Stomach (tissue), 9 donors: Measurements from ENCODE around the gene DBNDD1. TPM values are rescaled to one million over a fixed set of nuclear protein-coding genes. Genes with fewer than 3 reads are reported as not detected.

Experiments
- DNase-seq, 2 donors: peaks; one replicate each; pipeline versions ENCODE4 v3.0.0 to v3.0.0-alpha.2; 2013 to 2019
- H3K27ac ChIP-seq, 5 donors: fragments of 200-600 bp in 4 of 5; sonication (generic) in 4 of 5; one replicate each; pipeline ENCODE4 v1.5.1; 2013 to 2019; ENCODE audit warnings: mild to moderate bottlenecking in 1 of 5, moderate library complexity in 1 of 5
- H3K27me3 ChIP-seq, 3 donors: fragments of 200-600 bp; sonication (generic); one replicate each; pipeline ENCODE4 v1.5.1; 2017 to 2019; ENCODE audit warnings: mixed run types in 1 of 3
- H3K36me3 ChIP-seq, 4 donors: fragments of 200-600 bp; sonication (generic); 1 replicate in 3 of 4; 2 replicates in 1 of 4; pipeline ENCODE4 v1.5.1; 2016 to 2019
- H3K4me1 ChIP-seq, 4 donors: fragments of 200-600 bp; sonication (generic); one replicate each; pipeline ENCODE4 v1.5.1; 2016 to 2019
- H3K4me3 ChIP-seq, 4 donors: fragments of 200-600 bp; sonication (generic) in 3 of 4; one replicate each; pipeline ENCODE4 v1.5.1; 2016 to 2019; ENCODE audit warnings: mild to moderate bottlenecking in 1 of 4
- H3K9me3 ChIP-seq, 4 donors: fragments of 200-600 bp; sonication (generic); one replicate each; pipeline ENCODE4 v1.5.1; 2016 to 2019
- EP300 ChIP-seq: sonication (generic); formaldehyde crosslinking; IDR thresholded peaks from one replicate; pipeline ENCODE4 v1.6.1; 2017; ENCODE audit warnings: antibody characterized with exemption
- POLR2A ChIP-seq, 4 donors: fragments of 450-650 bp; IDR thresholded peaks; one replicate each; pipeline ENCODE4 v1.6.1; 2016; ENCODE audit warnings: antibody characterized with exemption in 4 of 4, control low read depth in 2 of 4, mild to moderate bottlenecking in 1 of 4, moderate library complexity in 1 of 4
- POLR2AphosphoS5 ChIP-seq, 3 donors: sonication (generic); formaldehyde crosslinking; IDR thresholded peaks; one replicate each; pipeline ENCODE4 v1.6.1; 2016; ENCODE audit warnings: antibody characterized with exemption in 3 of 3
- WGBS, 5 donors: extraction: QIAGEN DNeasy Blood & Tissue Kit in 3 of 5; methylation state at CpG; one replicate each; pipeline versions ENCODE4 v1.1.5 to v1.1.7; 2013 to 2018; 5-methylcytosine and 5-hydroxymethylcytosine counted together
- intact Hi-C: fragments of 100-400 bp; cut with DNase I; formaldehyde crosslinking; loops from one replicate; pipeline ENCODE4 v1.15.1; 2023; ENCODE audit warnings: low total_unique reads
- polyA plus RNA-seq, 3 donors: library from polyadenylated mRNA; stranded (reverse); fragments of 200-250 nt; gene quantifications; one replicate each; pipeline ENCODE4 v1.2.3, GENCODE V29; 2013
- total RNA-seq, 5 donors: library from RNA; depleted of rRNA; stranded (reverse); fragments of >200 nt; gene quantifications; one replicate each; pipeline versions ENCODE4 v1.1.0 to v1.2.3, GENCODE V29; 2014 to 2016
- TF ChIP-seq, protein P1 (sequence below), 7 experiments: fragments of 450-650 bp in 4 of 7; fragments of 200-600 bp in 3 of 7; sonication (generic) in 3 of 7; IDR thresholded peaks; one replicate each; pipeline ENCODE4 v1.5.1; 2016 to 2019; ENCODE audit warnings: antibody characterized with exemption in 7 of 7, control low read depth in 2 of 7, mild to moderate bottlenecking in 1 of 7
- donor health status: healthy with polysubstance abuse.
- donor health status: Bipolar disorder and iron deficiency.
- donor health status: healthy.

The DBNDD1 gene
- total and polyA plus RNA-seq, 8 donors, result 0.73 to 37.1 (median 7.3) TPM; not detected in 1

DNA sequence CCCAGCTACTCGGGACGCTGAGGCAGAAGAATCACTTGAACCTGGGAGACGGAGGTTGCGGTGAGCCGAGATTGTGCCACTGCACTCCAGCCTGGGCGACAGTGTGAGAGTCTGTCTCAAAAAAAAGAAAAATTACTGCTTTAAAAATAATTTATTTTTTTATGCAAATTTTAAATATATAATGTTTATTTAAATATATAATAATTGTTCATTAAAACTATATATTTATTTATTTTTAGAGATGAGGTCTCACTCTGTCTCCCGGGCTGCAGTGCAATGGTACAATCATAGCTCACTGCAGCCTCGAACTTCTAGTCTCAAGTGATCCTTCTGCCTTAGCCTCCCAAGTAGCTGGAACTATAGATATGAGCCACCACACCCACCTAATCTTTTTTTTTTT lies 15.2 kb upstream of the DBNDD1 start:
- Histone ChIP-seq H3K4me3 (no peak overlapping the region), H3K9me3 (no peaks in the 10 kb centered on the region), H3K36me3 (peaks cover 36 to 88% (median 83%) of the 10 kb centered on the region in 4 donors), H3K27me3 (no peaks in the 10 kb centered on the region), H3K27ac (no peak overlapping the region), H3K4me1 (no peaks in the 10 kb centered on the region)
- no peak for DNase-seq
- TF ChIP-seq, protein P1, sequence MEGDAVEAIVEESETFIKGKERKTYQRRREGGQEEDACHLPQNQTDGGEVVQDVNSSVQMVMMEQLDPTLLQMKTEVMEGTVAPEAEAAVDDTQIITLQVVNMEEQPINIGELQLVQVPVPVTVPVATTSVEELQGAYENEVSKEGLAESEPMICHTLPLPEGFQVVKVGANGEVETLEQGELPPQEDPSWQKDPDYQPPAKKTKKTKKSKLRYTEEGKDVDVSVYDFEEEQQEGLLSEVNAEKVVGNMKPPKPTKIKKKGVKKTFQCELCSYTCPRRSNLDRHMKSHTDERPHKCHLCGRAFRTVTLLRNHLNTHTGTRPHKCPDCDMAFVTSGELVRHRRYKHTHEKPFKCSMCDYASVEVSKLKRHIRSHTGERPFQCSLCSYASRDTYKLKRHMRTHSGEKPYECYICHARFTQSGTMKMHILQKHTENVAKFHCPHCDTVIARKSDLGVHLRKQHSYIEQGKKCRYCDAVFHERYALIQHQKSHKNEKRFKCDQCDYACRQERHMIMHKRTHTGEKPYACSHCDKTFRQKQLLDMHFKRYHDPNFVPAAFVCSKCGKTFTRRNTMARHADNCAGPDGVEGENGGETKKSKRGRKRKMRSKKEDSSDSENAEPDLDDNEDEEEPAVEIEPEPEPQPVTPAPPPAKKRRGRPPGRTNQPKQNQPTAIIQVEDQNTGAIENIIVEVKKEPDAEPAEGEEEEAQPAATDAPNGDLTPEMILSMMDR (IDR thresholded peaks at IDR 0.05), result no peak
- TF ChIP-seq POLR2AphosphoS5 (IDR thresholded peaks at IDR 0.05), result no peak
- TF ChIP-seq POLR2A (IDR thresholded peaks at IDR 0.05), result no peak
- no peak for TF ChIP-seq EP300
- intact Hi-C loops, result no loop called here
- WGBS, 5 donors, result 81 to 89% (median 86%) methylated on average over 8 of the region's 8 CpGs

- no peak for TF ChIP-seq EP300
- WGBS, 5 donors, result 80 to 97% (median 89%) methylated on average over 4 of the region's 4 CpGs
- intact Hi-C loops, result no loop called here
Measured at GRCh38 chr16:90033387-90033786, 14.1 kb upstream of the DBNDD1 start.

GRCh38 chr16:90032674-90033331 lies 13.5 kb upstream of the DBNDD1 start:
- intact Hi-C loops, result no loop called here
- H3K27ac ChIP-seq, result no peak overlapping the region
- H3K9me3 ChIP-seq, result no peaks in the 10 kb centered on the region
- H3K36me3 ChIP-seq, result peaks cover 24 to 86% (median 76%) of the 10 kb centered on the region in 4 donors
- DNase-seq, result peak in 1 of 2 donors; percentile 41
- WGBS, 5 donors, result 76 to 90% (median 88%) methylated on average over 8 of the region's 8 CpGs
- no peaks in the 10 kb centered on the region for H3K4me1 ChIP-seq
- no peaks in the 10 kb centered on the region for H3K27me3 ChIP-seq
- no peak for TF ChIP-seq POLR2AphosphoS5 (IDR thresholded peaks at IDR 0.05)
- no peak overlapping the region for H3K4me3 ChIP-seq

More at GRCh38 chr16:90033387-90033786, 14.1 kb upstream of the DBNDD1 start:
- Histone ChIP-seq H3K36me3 (peaks cover 30 to 88% (median 82%) of the 10 kb centered on the region in 4 donors), H3K27me3 (no peaks in the 10 kb centered on the region), H3K9me3 (no peaks in the 10 kb centered on the region), H3K4me3 (no peak overlapping the region), H3K4me1 (no peaks in the 10 kb centered on the region), H3K27ac (peak overlapping the region in 1 of 5 donors; percentile 16)
- DNase-seq, result no peak

GRCh38 chr16:90031931-90032673 lies 12.8 kb upstream of the DBNDD1 start:
- peak in 1 of 2 donors; percentile 28 for DNase-seq
- no peak overlapping the region for H3K4me3 ChIP-seq
- no peaks in the 10 kb centered on the region for H3K9me3 ChIP-seq
- WGBS, 5 donors, result 80 to 87% (median 82%) methylated on average over 9 of the region's 9 CpGs
- intact Hi-C loops, result no loop called here
- H3K27ac ChIP-seq, result no peak overlapping the region
- no peaks in the 10 kb centered on the region for H3K27me3 ChIP-seq
- TF ChIP-seq POLR2AphosphoS5 (IDR thresholded peaks at IDR 0.05), result no peak
- no peak for TF ChIP-seq EP300
- TF ChIP-seq POLR2A (IDR thresholded peaks at IDR 0.05), result no peak
- TF ChIP-seq, protein P1 (IDR thresholded peaks at IDR 0.05), result no peak
- no peaks in the 10 kb centered on the region for H3K4me1 ChIP-seq
- H3K36me3 ChIP-seq, result peaks cover 17 to 84% (median 72%) of the 10 kb centered on the region in 4 donors

DNA sequence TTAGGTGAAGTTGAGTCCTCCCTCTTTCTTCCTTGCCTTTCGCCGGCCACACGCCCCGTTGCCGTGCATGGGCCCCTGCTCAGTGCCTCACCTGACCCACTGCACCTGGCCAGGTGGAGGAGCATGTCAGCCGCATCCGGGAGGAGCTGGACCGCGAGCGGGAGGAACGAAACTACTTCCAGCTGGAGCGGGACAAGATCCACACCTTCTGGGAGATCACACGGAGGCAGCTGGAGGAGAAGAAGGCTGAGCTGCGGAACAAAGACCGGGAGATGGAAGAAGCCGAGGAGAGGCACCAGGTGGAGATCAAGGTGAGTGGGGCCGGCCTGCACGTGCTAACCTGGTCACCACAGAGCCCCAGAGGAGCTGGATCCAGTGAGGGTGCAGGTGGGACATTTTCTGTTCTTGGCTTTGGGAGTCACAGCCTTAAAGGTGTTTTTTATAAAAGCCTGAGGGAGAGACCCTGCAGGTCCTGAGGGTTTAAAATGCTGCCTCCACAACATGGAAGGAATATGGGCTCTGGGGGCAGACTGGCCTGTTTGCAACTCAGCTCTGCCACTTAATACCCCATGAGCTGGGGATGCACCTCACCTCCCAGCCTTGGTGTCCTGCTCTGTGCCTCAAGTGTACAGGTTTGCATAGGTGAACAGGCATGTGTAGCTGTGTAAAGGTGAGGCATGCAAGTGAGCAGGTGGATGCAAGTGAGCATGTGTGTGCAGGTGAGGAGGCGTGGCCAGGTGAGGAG lies 12.1 kb upstream of the DBNDD1 start:
- intact Hi-C loops, result no loop called here
- Histone ChIP-seq H3K9me3 (no peaks in the 10 kb centered on the region), H3K27ac (no peak overlapping the region), H3K27me3 (no peaks in the 10 kb centered on the region), H3K4me3 (no peak overlapping the region), H3K4me1 (no peaks in the 10 kb centered on the region), H3K36me3 (peaks cover 10 to 76% (median 65%) of the 10 kb centered on the region in 4 donors)
- DNase-seq, result no peak
- no peak for TF ChIP-seq POLR2A (IDR thresholded peaks at IDR 0.05)
- no peak for TF ChIP-seq EP300
- TF ChIP-seq, protein P1 (IDR thresholded peaks at IDR 0.05), result no peak
- TF ChIP-seq POLR2AphosphoS5 (IDR thresholded peaks at IDR 0.05), result no peak
- 91 to 94% (median 93%) methylated on average over 19 of the region's 19 CpGs for WGBS, 5 donors
